Pancreas (tissue), 10 donors: ENCODE results near the gene ASB16. TPM values are rescaled to one million over a fixed set of nuclear protein-coding genes. Genes with fewer than 3 reads are reported as not detected.

Experiments
- ATAC-seq, 4 donors: fragments of 200-7000 bp; cut with Tn5 transposase; one replicate each; pipeline versions ENCODE4 v1.8.0 to v1.9.1; 2020; ENCODE audit warnings: mild to moderate bottlenecking in 4 of 4, moderate library complexity in 4 of 4
- DNase-seq, 6 donors: peaks; one replicate each; pipeline ENCODE4 v3.0.0-alpha.2; 2020
- FAIRE-seq: peaks from 2 replicates; lab custom pipeline; 2012; peaks lifted over from hg19 to GRCh38; lab: Jason Lieb, UNC
- H3K27ac ChIP-seq, 4 donors: fragments of 200-600 bp; sonication (generic); 1 replicate in 3 of 4; 2 replicates in 1 of 4; pipeline versions ENCODE4 v1.5.0 to v1.8.0; 2020
- H3K27me3 ChIP-seq, 4 donors: fragments of 200-600 bp; one replicate each; pipeline ENCODE4 v1.8.0; 2021
- H3K36me3 ChIP-seq, 3 donors: fragments of 200-600 bp; sonication (generic) in 1 of 3; one replicate each; pipeline versions ENCODE4 v1.5.0 to v1.8.0; 2020 to 2021
- H3K4me1 ChIP-seq, 3 donors: fragments of 200-600 bp; one replicate each; pipeline ENCODE4 v1.8.0; 2021
- H3K4me3 ChIP-seq, 4 donors: fragments of 200-600 bp; sonication (generic) in 2 of 4; one replicate each; pipeline versions ENCODE4 v1.5.0 to v1.8.0; 2020 to 2021
- H3K9me3 ChIP-seq, 4 donors: fragments of 200-600 bp; one replicate each; pipeline ENCODE4 v1.8.0; 2021
- CTCF ChIP-seq, 4 donors: fragments of 200-600 bp; sonication (generic) in 3 of 4; IDR thresholded peaks; one replicate each; pipeline versions ENCODE4 v1.5.0 to v1.8.0; 2021; ENCODE audit warnings: antibody characterized with exemption in 4 of 4
- WGBS, 2 donors: extraction: QIAGEN DNeasy Blood & Tissue Kit; methylation state at CpG; one replicate each; pipeline ENCODE4 v1.1.7; 2013; 5-methylcytosine and 5-hydroxymethylcytosine counted together
- intact Hi-C, 3 donors: fragments of 100-400 bp; cut with DNase I; formaldehyde crosslinking; loops; one replicate each; pipeline versions ENCODE4 v1.11.1 to v1.14.2; 2022
- polyA plus RNA-seq, 2 donors: library from polyadenylated mRNA; stranded (reverse); fragments of 200-250 nt; gene quantifications; one replicate each; pipeline ENCODE4 v1.2.3, GENCODE V29; 2013
- total RNA-seq, 6 donors: library from RNA; stranded (reverse); fragmentation: NEBNext Ultra II Directional in 4 of 6; extraction: Animal tissue kit (Norgen Biotek cat#: 25700) in 4 of 6; gene quantifications; one replicate each; pipeline versions ENCODE4 v1.2.1 to v1.2.4, GENCODE V29; 2021 to 2023
- donor health status: healthy with polysubstance abuse.
- donor health status: DM: no; HTN: no; CAD: no; lungs with moderate emphysema.
- donor health status: DM: no; HTN: no; CAD: no.
- donor health status: control.
- donor health status: control.
- donor health status: Bipolar disorder and iron deficiency.
- donor health status: DM: yes; HTN: yes; CAD: no.
- donor health status: DM: no; HTN: no; CAD: no.
- donor health status: DM: no; HTN: no; CAD: no.
- donor health status: DM: yes; HTN: yes; CAD: no.

Gene ASB16
- total and polyA plus RNA-seq, 8 donors, result 1.1 to 3.9 (median 2.3) TPM

- Histone ChIP-seq H3K4me1 (peaks cover 3 to 11% (median 6%) of the 10 kb centered on the region in 3 donors), H3K27me3 (no peaks in the 10 kb centered on the region), H3K36me3 (peaks cover 6 to 20% (median 17%) of the 10 kb centered on the region in 3 donors), H3K9me3 (no peaks in the 10 kb centered on the region), H3K4me3 (no peak overlapping the region), H3K27ac (no peak overlapping the region)
- DNase-seq, result peak in 2 of 6 donors; percentile 41 to 67
- intact Hi-C loops, result no loop called here
- WGBS, 2 donors, result 86 to 90% methylated on average over 15 of the region's 15 CpGs
- TF ChIP-seq CTCF (IDR thresholded peaks at IDR 0.05), result no peak
- no peak for FAIRE-seq
- no peak for ATAC-seq
These were observed 26.6 kb downstream of the ASB16 start for GRCh38 chr17:44197107-44197506.

GRCh38 chr17:44197980-44198720 is 27.6 kb downstream of the ASB16 start:
- intact Hi-C loops, result no loop called here
- TF ChIP-seq CTCF (IDR thresholded peaks at IDR 0.05), result no peak
- H3K27ac ChIP-seq, result peak overlapping the region in 3 of 4 donors; percentile 89 to 93 (median 93)
- no peaks in the 10 kb centered on the region for H3K27me3 ChIP-seq
- FAIRE-seq (no peak), DNase-seq (peak in 2 of 6 donors; percentile 37 to 49), ATAC-seq (no peak)
- peaks cover 3 to 11% (median 6%) of the 10 kb centered on the region in 3 donors for H3K4me1 ChIP-seq
- H3K9me3 ChIP-seq, result no peaks in the 10 kb centered on the region
- H3K4me3 ChIP-seq, result peak overlapping the region; percentile 87 to 93 (median 91)
- peaks cover 6 to 20% (median 17%) of the 10 kb centered on the region in 3 donors for H3K36me3 ChIP-seq
- WGBS, 2 donors, result 65 to 73% methylated on average over 11 of the region's 11 CpGs

- TF ChIP-seq CTCF (IDR thresholded peaks at IDR 0.05), result no peak
- intact Hi-C loops, result no loop called here
- Histone ChIP-seq H3K27ac (peak overlapping the region; percentile 83 to 93 (median 91)), H3K4me3 (peak overlapping the region; percentile 87 to 93 (median 91)), H3K9me3 (no peaks in the 10 kb centered on the region), H3K27me3 (no peaks in the 10 kb centered on the region), H3K36me3 (peaks cover 5 to 12% (median 12%) of the 10 kb centered on the region in 3 donors), H3K4me1 (peaks cover 3 to 11% (median 6%) of the 10 kb centered on the region in 3 donors)
- peak; percentile 61 to 90 (median 75) for DNase-seq
- WGBS, 2 donors, result 0 to 2% methylated on average over 19 to 61 of the region's 68 CpGs
- ATAC-seq, result peak; percentile 26 to 49 (median 32)
- no peak for FAIRE-seq
These were observed 28.4 kb downstream of the ASB16 start for GRCh38 chr17:44198721-44199552.

- peaks cover 3 to 11% (median 6%) of the 10 kb centered on the region in 3 donors for H3K4me1 ChIP-seq
- ATAC-seq (peak; percentile 91 to 95 (median 92)), FAIRE-seq (no peak), DNase-seq (peak; percentile 97 to 100 (median 100))
- peak within 1 kb of the TSS; percentile 83 to 93 (median 91) for H3K27ac ChIP-seq
- intact Hi-C loops, result no loop called here
- no peaks in the 10 kb centered on the region for H3K27me3 ChIP-seq
- no peak for TF ChIP-seq CTCF (IDR thresholded peaks at IDR 0.05)
- WGBS, 2 donors, result 0 to 1% methylated on average over 26 to 120 of the region's 126 CpGs
- H3K4me3 ChIP-seq, result peak within 1 kb of the TSS; percentile 87 to 93 (median 91)
- H3K36me3 ChIP-seq, result peaks cover 3 to 5% (median 3%) of the 10 kb centered on the region in 3 donors
- H3K9me3 ChIP-seq, result no peaks in the 10 kb centered on the region
These were observed 29.3 kb downstream of the ASB16 start, which contains the start of gene ATXN7L3 for GRCh38 chr17:44199553-44200477. TSS of gene ATXN7L3 (minus strand) at chr17:44199884. CDS start at chr17:44198070, 1,814 bp downstream.
